Astrocyte (in vitro differentiated cells and primary cell): Measurements from ENCODE around the gene DTNB. TPM values are rescaled to one million over a fixed set of nuclear protein-coding genes. Genes with fewer than 3 reads are reported as not detected.
A peak's percentile ranks its signal among the peaks of the same experiment; 100 is the strongest.

ENCODE experiments used
- DNase-seq: peaks from one replicate; pipeline ENCODE4 v3.0.0-alpha.2; 2010; ENCODE audit warnings: low read depth
- FAIRE-seq: peaks from 2 replicates; lab custom pipeline; 2011; peaks lifted over from hg19 to GRCh38; lab: Jason Lieb, UNC
- H2AFZ ChIP-seq: 2 replicates; pipeline ENCODE4 v1.6.0; 2012; ENCODE audit warnings: low read depth, low read length, inconsistent platforms
- H3K27ac ChIP-seq: 2 replicates; pipeline ENCODE4 v1.5.1; 2011; ENCODE audit warnings: low read depth, low read length, inconsistent platforms
- H3K27me3 ChIP-seq: 2 replicates; pipeline ENCODE4 v1.6.0; 2011; ENCODE audit warnings: low read length, inconsistent platforms; ENCODE audit not compliant: insufficient read depth
- H3K36me3 ChIP-seq: 2 replicates; pipeline ENCODE4 v1.5.1; 2011; ENCODE audit warnings: low read length, inconsistent platforms; ENCODE audit not compliant: insufficient read depth
- H3K4me1 ChIP-seq: 2 replicates; pipeline ENCODE4 v1.5.1; 2011; ENCODE audit warnings: low read length, inconsistent platforms; ENCODE audit not compliant: insufficient read depth
- H3K4me2 ChIP-seq: 2 replicates; pipeline ENCODE4 v1.6.0; 2012; ENCODE audit warnings: low read length, inconsistent platforms
- H3K4me3 ChIP-seq: 2 replicates; pipeline ENCODE4 v1.5.1; 2011; ENCODE audit warnings: low read depth, mild to moderate bottlenecking, low read length, inconsistent platforms; ENCODE audit not compliant: insufficient read depth
- H3K79me2 ChIP-seq: 2 replicates; pipeline ENCODE4 v1.6.0; 2012; ENCODE audit warnings: mild to moderate bottlenecking, low read length, inconsistent platforms; ENCODE audit not compliant: insufficient read depth
- H3K9ac ChIP-seq: 2 replicates; pipeline ENCODE4 v1.6.0; 2012; ENCODE audit warnings: mild to moderate bottlenecking, low read length, inconsistent platforms
- H3K9me3 ChIP-seq: 2 replicates; pipeline ENCODE4 v1.5.1; 2012; ENCODE audit warnings: low read depth, mild to moderate bottlenecking, low read length, inconsistent platforms; ENCODE audit not compliant: insufficient read depth
- H4K20me1 ChIP-seq: 2 replicates; pipeline ENCODE4 v1.6.0; 2012; ENCODE audit warnings: low read length, inconsistent platforms; ENCODE audit not compliant: insufficient read depth
- H3K27ac Mint-ChIP-seq: one replicate; pipeline ENCODE4 v1.8.0; 2021; ENCODE audit warnings: mild to moderate bottlenecking, mixed read lengths; ENCODE audit not compliant: unreplicated experiment
- H3K27me3 Mint-ChIP-seq: one replicate; pipeline ENCODE4 v1.8.0; 2021; ENCODE audit warnings: low read depth, mixed read lengths; ENCODE audit not compliant: unreplicated experiment
- H3K36me3 Mint-ChIP-seq: one replicate; pipeline ENCODE4 v1.8.0; 2021; ENCODE audit warnings: low read depth, mixed read lengths; ENCODE audit not compliant: unreplicated experiment
- H3K4me1 Mint-ChIP-seq: one replicate; pipeline ENCODE4 v1.8.0; 2021; ENCODE audit warnings: low read depth, mixed read lengths; ENCODE audit not compliant: unreplicated experiment
- H3K4me3 Mint-ChIP-seq: one replicate; pipeline ENCODE4 v1.8.0; 2021; ENCODE audit warnings: mild to moderate bottlenecking, moderate library complexity, mixed read lengths; ENCODE audit not compliant: unreplicated experiment
- H3K9me3 Mint-ChIP-seq: one replicate; pipeline ENCODE4 v1.8.0; 2021; ENCODE audit warnings: mild to moderate bottlenecking, mixed read lengths; ENCODE audit not compliant: unreplicated experiment
- EZH2 ChIP-seq: IDR thresholded peaks from 2 replicates; pipeline ENCODE4 v1.6.1; 2012; ENCODE audit warnings: mild to moderate bottlenecking, low read length, inconsistent platforms; ENCODE audit not compliant: insufficient read depth
- total RNA-seq: library from RNA; stranded (reverse); gene quantifications from 2 replicates; pipeline ENCODE4 v1.2.1, GENCODE V29; 2021
- TF ChIP-seq, protein P1 (sequence below): IDR thresholded peaks from 2 replicates; pipeline ENCODE4 v1.5.1; 2011; ENCODE audit warnings: low read depth, mild to moderate bottlenecking, inconsistent platforms, low read length, moderate library complexity; ENCODE audit not compliant: insufficient read depth

DTNB gene
- total RNA-seq, 1 donor from 2014 or later: 5.1 TPM

DNA sequence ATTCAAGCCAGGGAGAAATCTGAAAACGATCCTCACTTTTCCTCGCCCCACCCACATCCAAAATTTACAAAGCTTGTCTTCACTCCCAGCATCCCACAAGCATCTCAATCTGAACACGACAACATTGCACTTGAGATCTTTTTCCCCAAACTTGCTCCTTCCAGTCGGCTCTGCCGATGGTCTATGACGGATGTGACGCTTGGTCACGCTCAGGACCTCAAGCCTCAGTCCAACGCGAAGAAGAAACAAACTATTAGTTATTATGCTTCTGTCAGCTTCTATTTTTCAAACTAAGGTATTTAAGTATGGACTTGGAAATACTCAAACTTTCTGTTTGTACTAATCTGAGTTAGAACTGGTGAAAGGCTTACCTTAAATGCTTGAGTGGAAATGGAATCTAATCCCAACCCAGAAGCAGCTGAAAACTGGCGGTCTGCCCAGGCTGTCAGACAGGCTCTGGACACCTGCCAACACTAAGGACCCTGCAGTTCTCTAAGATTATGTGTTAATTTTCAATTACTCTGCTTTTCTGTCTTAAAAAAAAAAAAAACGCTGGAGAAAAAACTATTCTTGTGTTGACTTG is 199.5 kb downstream of the DTNB start:
- no peaks in the 10 kb centered on the region for H3K36me3 ChIP-seq
- no peak overlapping the region for H3K9ac ChIP-seq
- no peaks in the 10 kb centered on the region for H3K27me3 ChIP-seq
- H3K4me1 Mint-ChIP-seq: peaks cover 9% of the 10 kb centered on the region
- FAIRE-seq (no peak), DNase-seq (no peak)
- H3K4me2 ChIP-seq: peak overlapping the region; percentile 11
- H3K4me1 ChIP-seq: no peaks in the 10 kb centered on the region
- H3K36me3 Mint-ChIP-seq: peaks cover 6% of the 10 kb centered on the region
- no peak overlapping the region for H3K27ac ChIP-seq
- no peak overlapping the region for H3K4me3 ChIP-seq
- no peak overlapping the region for H2AFZ ChIP-seq
- H4K20me1 ChIP-seq: no peaks in the 10 kb centered on the region
- H3K79me2 ChIP-seq: no peaks in the 10 kb centered on the region
- H3K9me3 ChIP-seq: peaks cover 9% of the 10 kb centered on the region
- no peak overlapping the region for H3K27ac Mint-ChIP-seq
- H3K9me3 Mint-ChIP-seq: peaks cover 18% of the 10 kb centered on the region
- no peaks in the 10 kb centered on the region for H3K27me3 Mint-ChIP-seq
- no peak overlapping the region for H3K4me3 Mint-ChIP-seq
- TF ChIP-seq EZH2: no peak
- TF ChIP-seq, protein P1, sequence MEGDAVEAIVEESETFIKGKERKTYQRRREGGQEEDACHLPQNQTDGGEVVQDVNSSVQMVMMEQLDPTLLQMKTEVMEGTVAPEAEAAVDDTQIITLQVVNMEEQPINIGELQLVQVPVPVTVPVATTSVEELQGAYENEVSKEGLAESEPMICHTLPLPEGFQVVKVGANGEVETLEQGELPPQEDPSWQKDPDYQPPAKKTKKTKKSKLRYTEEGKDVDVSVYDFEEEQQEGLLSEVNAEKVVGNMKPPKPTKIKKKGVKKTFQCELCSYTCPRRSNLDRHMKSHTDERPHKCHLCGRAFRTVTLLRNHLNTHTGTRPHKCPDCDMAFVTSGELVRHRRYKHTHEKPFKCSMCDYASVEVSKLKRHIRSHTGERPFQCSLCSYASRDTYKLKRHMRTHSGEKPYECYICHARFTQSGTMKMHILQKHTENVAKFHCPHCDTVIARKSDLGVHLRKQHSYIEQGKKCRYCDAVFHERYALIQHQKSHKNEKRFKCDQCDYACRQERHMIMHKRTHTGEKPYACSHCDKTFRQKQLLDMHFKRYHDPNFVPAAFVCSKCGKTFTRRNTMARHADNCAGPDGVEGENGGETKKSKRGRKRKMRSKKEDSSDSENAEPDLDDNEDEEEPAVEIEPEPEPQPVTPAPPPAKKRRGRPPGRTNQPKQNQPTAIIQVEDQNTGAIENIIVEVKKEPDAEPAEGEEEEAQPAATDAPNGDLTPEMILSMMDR: no peak

DNA sequence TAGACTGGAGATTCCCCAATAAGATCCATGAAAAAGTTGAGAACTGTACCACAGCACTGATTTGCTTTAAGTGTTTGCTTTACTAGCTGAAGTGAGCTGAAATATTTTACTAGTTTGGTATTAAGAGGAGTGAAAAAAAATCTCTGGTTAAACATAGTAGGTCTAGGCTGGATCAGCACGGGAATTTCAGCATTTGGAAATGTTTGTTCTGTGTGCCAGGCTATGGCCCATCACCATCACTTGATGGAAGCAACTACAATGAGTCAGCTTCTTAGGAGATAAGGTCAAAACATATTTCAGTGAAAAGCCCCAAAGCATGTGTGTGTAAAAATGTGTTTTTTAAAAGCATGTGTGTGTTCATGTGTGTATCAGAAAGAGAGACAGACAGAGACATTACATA is 200.2 kb downstream of the DTNB start:
- no peaks in the 10 kb centered on the region for H3K36me3 ChIP-seq
- Mint-ChIP-seq H3K9me3 (peaks cover 18% of the 10 kb centered on the region), H3K27ac (no peak overlapping the region), H3K27me3 (no peaks in the 10 kb centered on the region), H3K4me1 (peaks cover 9% of the 10 kb centered on the region), H3K36me3 (peaks cover 6% of the 10 kb centered on the region), H3K4me3 (no peak overlapping the region)
- no peaks in the 10 kb centered on the region for H3K4me1 ChIP-seq
- no peak overlapping the region for H3K9ac ChIP-seq
- H2AFZ ChIP-seq: no peak overlapping the region
- no peak overlapping the region for H3K27ac ChIP-seq
- no peak overlapping the region for H3K4me2 ChIP-seq
- H3K9me3 ChIP-seq: peaks cover 9% of the 10 kb centered on the region
- H3K79me2 ChIP-seq: no peaks in the 10 kb centered on the region
- no peak for DNase-seq
- no peak for FAIRE-seq
- no peaks in the 10 kb centered on the region for H3K27me3 ChIP-seq
- no peak for TF ChIP-seq EZH2
- TF ChIP-seq, protein P1: no peak
- H4K20me1 ChIP-seq: no peaks in the 10 kb centered on the region
- no peak overlapping the region for H3K4me3 ChIP-seq

DNA sequence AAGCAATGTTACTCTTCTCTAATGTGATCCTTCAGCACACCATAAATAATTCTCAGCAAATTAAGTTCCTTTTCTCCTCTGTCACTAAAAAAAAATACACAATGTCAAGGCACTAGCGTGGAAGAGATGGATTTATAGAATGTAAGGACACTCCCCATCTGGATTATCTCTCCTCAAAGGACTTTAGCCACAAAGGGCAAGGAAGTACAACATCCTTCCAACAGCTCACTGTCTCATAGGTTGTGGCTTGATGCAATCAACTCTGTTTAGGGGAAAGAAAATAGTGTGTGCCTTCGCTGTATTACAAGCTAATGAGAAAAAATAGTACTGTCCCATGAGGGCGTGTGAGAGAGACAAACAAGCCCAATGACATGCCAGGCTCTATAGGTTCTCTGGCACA is 202.6 kb downstream of the DTNB start:
- peaks cover 9% of the 10 kb centered on the region for H3K9me3 ChIP-seq
- H3K4me1 ChIP-seq: no peaks in the 10 kb centered on the region
- H3K4me3 ChIP-seq: no peak overlapping the region
- Mint-ChIP-seq H3K27me3 (no peaks in the 10 kb centered on the region), H3K4me3 (no peak overlapping the region), H3K9me3 (peaks cover 11% of the 10 kb centered on the region), H3K36me3 (peaks cover 6% of the 10 kb centered on the region), H3K27ac (no peak overlapping the region), H3K4me1 (peaks cover 9% of the 10 kb centered on the region)
- H3K27me3 ChIP-seq: no peaks in the 10 kb centered on the region
- H3K36me3 ChIP-seq: no peaks in the 10 kb centered on the region
- no peak overlapping the region for H3K27ac ChIP-seq
- H3K9ac ChIP-seq: no peak overlapping the region
- DNase-seq (no peak), FAIRE-seq (no peak)
- H3K4me2 ChIP-seq: no peak overlapping the region
- no peak overlapping the region for H2AFZ ChIP-seq
- H3K79me2 ChIP-seq: no peaks in the 10 kb centered on the region
- TF ChIP-seq EZH2: no peak
- TF ChIP-seq, protein P1: no peak
- H4K20me1 ChIP-seq: no peaks in the 10 kb centered on the region
